Mesenchymal stem cell (in vitro differentiated cells and primary cell): ENCODE measurements around the gene ILKAP.
A peak's percentile ranks its signal among the peaks of the same experiment; 100 is the strongest.

ENCODE experiments used
- DNase-seq: peaks from one replicate; pipeline ENCODE4 v3.0.0-alpha.2; 2013
- H2AFZ ChIP-seq: one replicate; pipeline ENCODE4 v1.6.1; 2013; ENCODE audit warnings: low read depth, mild to moderate bottlenecking, control low read depth, inconsistent platforms, low read length, moderate library complexity
- H2AK5ac ChIP-seq: 2 replicates; pipeline ENCODE4 v1.6.1; 2013; ENCODE audit warnings: low read length, moderate library complexity, mild to moderate bottlenecking, inconsistent platforms; ENCODE audit not compliant: severe bottlenecking
- H2BK120ac ChIP-seq: one replicate; pipeline ENCODE4 v1.6.1; 2013; ENCODE audit warnings: low read depth, mild to moderate bottlenecking, inconsistent platforms, low read length, moderate library complexity
- H2BK12ac ChIP-seq, 2 experiments: one replicate each; pipeline ENCODE4 v1.6.1; 2013; ENCODE audit warnings: inconsistent platforms in 2 of 2, low read length in 2 of 2, mild to moderate bottlenecking in 2 of 2, moderate library complexity in 2 of 2, control low read depth in 1 of 2
- H2BK15ac ChIP-seq: one replicate; pipeline ENCODE4 v1.6.1; 2013; ENCODE audit warnings: mild to moderate bottlenecking, low read depth, inconsistent platforms; ENCODE audit not compliant: poor library complexity, severe bottlenecking
- H2BK5ac ChIP-seq: 2 replicates; pipeline ENCODE4 v1.6.1; 2013; ENCODE audit warnings: low read depth, mild to moderate bottlenecking, low read length, control low read depth, inconsistent platforms; ENCODE audit not compliant: poor library complexity, severe bottlenecking
- H3K14ac ChIP-seq, 2 experiments: one replicate each; pipeline ENCODE4 v1.6.1; 2013; ENCODE audit warnings: inconsistent platforms in 2 of 2, low read length in 2 of 2, control low read depth in 1 of 2, mild to moderate bottlenecking in 1 of 2, moderate library complexity in 1 of 2
- H3K18ac ChIP-seq, 2 experiments: one replicate each; pipeline ENCODE4 v1.6.1; 2013; ENCODE audit warnings: inconsistent platforms in 2 of 2, low read length in 2 of 2, control low read depth in 1 of 2, low read depth in 1 of 2, mild to moderate bottlenecking in 1 of 2
- H3K23ac ChIP-seq, 2 experiments: one replicate each; pipeline ENCODE4 v1.6.1; 2013; ENCODE audit warnings: inconsistent platforms in 2 of 2, low read length in 2 of 2, mild to moderate bottlenecking in 2 of 2, moderate library complexity in 2 of 2, control low read depth in 1 of 2
- H3K27ac ChIP-seq: 2 replicates; pipeline ENCODE4 v1.5.1; 2013; ENCODE audit warnings: mild to moderate bottlenecking, moderate library complexity, low read length, control low read depth, inconsistent platforms; ENCODE audit not compliant: poor library complexity, severe bottlenecking
- H3K27me3 ChIP-seq, 2 experiments: 2 replicates each; pipeline versions ENCODE4 v1.6.1 to v1.7.0; 2013; ENCODE audit warnings: low read length in 2 of 2, mild to moderate bottlenecking in 2 of 2, moderate library complexity in 2 of 2, control low read depth in 1 of 2, inconsistent platforms in 1 of 2; ENCODE audit not compliant: control insufficient read depth in 1 of 2, insufficient read depth in 1 of 2
- H3K36me3 ChIP-seq, 2 experiments: 2 replicates each; pipeline versions ENCODE4 v1.6.1 to v1.7.0; 2013; ENCODE audit warnings: low read length in 2 of 2, control low read depth in 1 of 2, inconsistent platforms in 1 of 2, low read depth in 1 of 2, mild to moderate bottlenecking in 1 of 2; ENCODE audit not compliant: insufficient read depth in 2 of 2, control insufficient read depth in 1 of 2
- H3K4ac ChIP-seq, 2 experiments: one replicate each; pipeline ENCODE4 v1.6.1; 2013; ENCODE audit warnings: inconsistent platforms in 2 of 2, low read length in 2 of 2, mild to moderate bottlenecking in 2 of 2, moderate library complexity in 2 of 2, control low read depth in 1 of 2, low read depth in 1 of 2
- H3K4me1 ChIP-seq: 2 replicates; pipeline ENCODE4 v1.6.1; 2013; ENCODE audit warnings: low read depth, low read length, control low read depth; ENCODE audit not compliant: control insufficient read depth, insufficient read depth
- H3K4me2 ChIP-seq: 2 replicates; pipeline ENCODE4 v1.6.1; 2013; ENCODE audit warnings: low read length, mild to moderate bottlenecking, inconsistent platforms; ENCODE audit not compliant: poor library complexity, severe bottlenecking
- H3K4me3 ChIP-seq, 2 experiments: 2 replicates each; pipeline versions ENCODE4 v1.5.1 to v1.7.0; 2013; ENCODE audit warnings: low read length in 2 of 2, mild to moderate bottlenecking in 2 of 2, control low read depth in 1 of 2, low read depth in 1 of 2; ENCODE audit not compliant: insufficient read depth in 1 of 2
- H3K79me1 ChIP-seq: replicated peaks from 2 replicates; pipeline ENCODE4 v1.6.1; 2013; ENCODE audit warnings: mild to moderate bottlenecking, control low read depth, low read length, inconsistent platforms; ENCODE audit not compliant: poor library complexity, severe bottlenecking
- H3K9ac ChIP-seq: 2 replicates; pipeline ENCODE4 v1.7.0; 2013; ENCODE audit warnings: mild to moderate bottlenecking, low read length, moderate library complexity
- H3K9me3 ChIP-seq: 2 replicates; pipeline ENCODE4 v1.7.0; 2013; ENCODE audit warnings: mild to moderate bottlenecking, low read length; ENCODE audit not compliant: control insufficient read depth
- H4K8ac ChIP-seq: one replicate; pipeline ENCODE4 v1.6.1; 2013; ENCODE audit warnings: inconsistent platforms, mild to moderate bottlenecking, low read length, moderate library complexity
- H4K91ac ChIP-seq: one replicate; pipeline ENCODE4 v1.6.1; 2013; ENCODE audit warnings: mild to moderate bottlenecking, low read length, inconsistent platforms
- whole genome bisulfite sequencing: methylation state at CpG from one replicate; pipeline ENCODE4 v1.1.7; 2013; ENCODE audit warnings: mixed read lengths; 5-methylcytosine and 5-hydroxymethylcytosine counted together

The ILKAP gene

DNA sequence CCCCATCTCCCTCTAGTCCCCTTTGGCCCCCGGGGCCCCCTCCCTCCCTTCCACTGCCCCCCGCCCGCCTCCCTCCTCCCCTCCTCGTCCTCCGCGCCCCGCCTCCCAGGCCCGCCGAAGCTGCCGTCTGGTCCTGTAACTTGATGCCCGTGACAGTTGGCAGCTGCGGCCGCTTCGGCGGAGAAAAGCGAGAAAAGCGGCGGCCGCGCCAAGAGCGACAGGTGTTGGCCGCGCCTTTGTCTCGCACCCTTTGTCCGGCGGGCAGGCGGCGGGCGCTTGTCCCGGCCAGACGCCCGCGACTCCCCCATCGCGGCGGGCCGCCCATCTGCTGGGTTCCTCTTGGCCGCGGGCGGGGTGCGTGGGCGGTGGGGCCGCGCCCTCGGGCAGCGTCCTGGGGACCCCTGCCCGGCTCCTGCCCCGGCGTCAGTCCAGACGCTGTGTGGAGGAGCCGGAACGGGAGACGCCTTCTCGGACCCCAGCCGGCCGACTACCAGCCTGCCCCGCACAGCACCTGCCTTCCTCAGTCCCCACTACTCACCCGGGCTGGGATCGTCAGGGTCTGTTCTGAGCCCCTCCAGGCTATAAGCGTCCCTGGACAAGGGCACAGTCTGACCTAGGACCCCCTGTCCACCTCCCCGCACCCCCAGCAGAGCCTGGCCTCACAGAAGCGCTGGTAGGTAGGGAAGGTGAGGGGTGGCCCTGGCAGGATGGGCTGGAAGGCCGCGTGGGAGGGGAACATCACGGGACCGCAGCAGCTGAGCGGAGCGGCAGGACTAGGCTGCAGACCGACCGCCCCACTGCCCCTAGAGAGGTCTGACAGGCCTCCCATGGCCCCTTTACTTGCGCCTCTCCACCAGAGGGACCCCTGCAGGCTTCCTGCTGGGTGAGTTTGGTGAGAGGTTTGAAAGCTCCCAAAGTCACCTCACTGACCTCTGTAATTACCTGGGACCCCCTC is 37.5 kb upstream of the ILKAP start:
- 3% methylated on average over 47 of the region's 71 CpGs for WGBS
- Histone ChIP-seq H2BK120ac (no peak overlapping the region), H3K36me3 (peaks cover 5 to 15% of the 10 kb centered on the region in 2 experiments), H2BK12ac (no peak overlapping the region), H2AFZ (no peak overlapping the region), H3K4me1 (peaks cover 18% of the 10 kb centered on the region), H4K8ac (no peak overlapping the region), H4K91ac (no peak overlapping the region), H2BK5ac (no peak overlapping the region), H3K23ac (no peak overlapping the region), H3K9me3 (no peaks in the 10 kb centered on the region), H3K18ac (no peak overlapping the region), H2BK15ac (peak overlapping the region; percentile 17), H3K4ac (no peak overlapping the region), H3K27ac (no peak overlapping the region), H3K14ac (no peak overlapping the region), H3K27me3 (peaks cover 40 to 41% of the 10 kb centered on the region in 2 experiments), H3K79me1 (no peaks in the 10 kb centered on the region), H3K4me3 (no peak overlapping the region), H3K9ac (no peak overlapping the region), H2AK5ac (no peak overlapping the region), H3K4me2 (peak overlapping the region; percentile 52)
- DNase-seq = peak; percentile 45

DNA sequence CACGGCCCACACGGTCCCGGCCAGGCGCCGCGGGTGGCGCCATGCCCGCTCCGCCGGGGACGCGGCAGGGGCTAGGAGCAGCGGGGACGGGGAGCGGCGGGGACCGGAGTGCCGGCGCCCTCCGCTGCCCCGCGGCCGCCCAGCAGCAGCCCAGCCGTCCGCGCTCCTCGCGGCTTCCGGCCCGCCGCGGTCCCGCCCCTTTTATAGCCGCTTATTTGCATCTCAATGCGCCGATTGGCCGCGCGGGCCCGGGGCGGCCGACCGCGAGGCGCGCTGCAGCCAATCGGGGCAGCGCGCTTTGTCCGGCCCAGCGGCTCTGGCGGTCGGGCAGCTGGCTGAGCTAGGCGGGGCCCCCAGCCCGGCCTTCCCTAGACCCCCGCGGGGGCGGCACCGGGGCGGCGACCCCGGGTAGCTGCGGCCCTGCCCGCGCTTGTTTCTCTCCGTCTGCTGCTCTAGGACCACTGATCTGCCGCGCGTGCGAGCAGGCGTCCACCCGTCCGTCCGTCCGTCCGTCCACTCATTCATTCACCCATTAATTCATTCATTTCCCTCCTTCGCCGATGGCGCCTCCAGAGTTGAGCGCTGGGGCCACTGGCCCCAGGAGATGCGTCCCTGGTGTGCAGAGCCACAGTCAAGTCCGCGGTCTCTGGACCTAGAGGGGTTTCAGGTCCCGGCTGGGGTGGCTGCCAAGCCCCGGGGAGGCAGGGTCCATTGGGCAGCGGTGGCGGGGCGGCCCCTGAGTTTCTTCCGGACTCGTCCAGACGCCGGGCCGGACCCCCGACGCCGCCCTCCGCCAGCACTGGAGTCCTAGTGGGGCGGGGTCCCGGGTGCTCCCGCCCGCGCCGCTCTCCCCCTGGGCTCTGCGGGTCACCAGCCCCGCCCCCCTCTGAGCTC is 36.6 kb upstream of the ILKAP start, which contains the start of gene HES6:
TSS of gene HES6 (minus strand) at position 176 of the 894 bp plus-strand sequence. CDS start at position 43, 133 bp downstream.
- H2BK12ac ChIP-seq = peak within 1 kb of the TSS in 1 of 2 experiments; percentile 70
- peak within 1 kb of the TSS in 1 of 2 experiments; percentile 19 for H3K14ac ChIP-seq
- peak within 1 kb of the TSS; percentile 66 for H4K91ac ChIP-seq
- peak within 1 kb of the TSS; percentile 69 for H4K8ac ChIP-seq
- H2AFZ ChIP-seq = peak within 1 kb of the TSS; percentile 54
- H3K4me2 ChIP-seq = peak within 1 kb of the TSS; percentile 95
- H2BK120ac ChIP-seq = no peak within 1 kb of the TSS
- H3K4me1 ChIP-seq = peaks cover 23% of the 10 kb centered on the region
- peak within 1 kb of the TSS; percentile 81 for H2BK15ac ChIP-seq
- WGBS = 1% methylated on average over 91 of the region's 105 CpGs
- no peaks in the 10 kb centered on the region for H3K79me1 ChIP-seq
- H3K36me3 ChIP-seq = peaks cover 1 to 6% of the 10 kb centered on the region in 2 experiments
- no peak within 1 kb of the TSS for H3K9ac ChIP-seq
- H2BK5ac ChIP-seq = no peak within 1 kb of the TSS
- H3K4me3 ChIP-seq = peak within 1 kb of the TSS; percentile 71 to 79
- no peaks in the 10 kb centered on the region for H3K9me3 ChIP-seq
- DNase-seq = peak; percentile 91
- peak within 1 kb of the TSS; percentile 67 to 68 for H3K18ac ChIP-seq
- no peak within 1 kb of the TSS for H3K4ac ChIP-seq
- H2AK5ac ChIP-seq = no peak within 1 kb of the TSS
- no peak within 1 kb of the TSS for H3K27ac ChIP-seq
- no peak within 1 kb of the TSS for H3K23ac ChIP-seq
- H3K27me3 ChIP-seq = peaks cover 44 to 50% of the 10 kb centered on the region in 2 experiments

DNA sequence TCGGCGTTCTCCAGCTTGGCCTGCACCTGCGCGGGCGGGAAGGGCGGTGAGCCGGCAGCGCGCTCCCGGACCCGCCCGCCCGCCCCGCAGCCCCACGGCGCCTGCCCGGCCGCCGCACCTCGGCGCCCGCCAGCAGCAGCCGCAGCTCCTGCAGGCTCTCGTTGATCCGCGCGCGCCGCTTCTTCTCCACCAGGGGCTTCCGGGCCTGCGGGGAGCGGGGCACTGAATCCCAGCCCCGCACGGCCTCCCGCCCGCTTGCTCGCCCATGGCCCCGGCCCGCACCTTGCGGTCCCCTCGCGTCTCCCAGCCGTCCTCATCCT is 36.0 kb upstream of the ILKAP start:
- H3K18ac ChIP-seq = peak overlapping the region; percentile 67 to 68
- H2BK12ac ChIP-seq = peak overlapping the region in 1 of 2 experiments; percentile 70
- H3K14ac ChIP-seq = peak overlapping the region in 1 of 2 experiments; percentile 19
- no peak overlapping the region for H2BK120ac ChIP-seq
- H4K8ac ChIP-seq = peak overlapping the region; percentile 69
- H3K4me3 ChIP-seq = peak overlapping the region; percentile 71 to 79
- H3K79me1 ChIP-seq = no peaks in the 10 kb centered on the region
- peak overlapping the region; percentile 54 for H2AFZ ChIP-seq
- 3% methylated on average over 26 of the region's 43 CpGs for WGBS
- peaks cover 0 to 4% of the 10 kb centered on the region in 2 experiments for H3K36me3 ChIP-seq
- peaks cover 24% of the 10 kb centered on the region for H3K4me1 ChIP-seq
- no peak overlapping the region for H3K27ac ChIP-seq
- no peak overlapping the region for H3K23ac ChIP-seq
- no peak overlapping the region for H4K91ac ChIP-seq
- no peaks in the 10 kb centered on the region for H3K9me3 ChIP-seq
- H3K4me2 ChIP-seq = peak overlapping the region; percentile 95
- peaks cover 44 to 51% of the 10 kb centered on the region in 2 experiments for H3K27me3 ChIP-seq
- H3K4ac ChIP-seq = no peak overlapping the region
- peak overlapping the region; percentile 34 for H2BK15ac ChIP-seq
- DNase-seq = peak; percentile 51
- H2AK5ac ChIP-seq = no peak overlapping the region
- no peak overlapping the region for H2BK5ac ChIP-seq
- no peak overlapping the region for H3K9ac ChIP-seq
